Measurements from ENCODE around the gene IER3. TPM values are rescaled to one million over a fixed set of nuclear protein-coding genes. Genes with fewer than 3 reads are reported as not detected.
A peak's percentile ranks its signal among the peaks of the same experiment; 100 is the strongest.

The IER3 gene
- total RNA-seq, 2 donors from 2014 or later = 102 to 136 TPM

DNA sequence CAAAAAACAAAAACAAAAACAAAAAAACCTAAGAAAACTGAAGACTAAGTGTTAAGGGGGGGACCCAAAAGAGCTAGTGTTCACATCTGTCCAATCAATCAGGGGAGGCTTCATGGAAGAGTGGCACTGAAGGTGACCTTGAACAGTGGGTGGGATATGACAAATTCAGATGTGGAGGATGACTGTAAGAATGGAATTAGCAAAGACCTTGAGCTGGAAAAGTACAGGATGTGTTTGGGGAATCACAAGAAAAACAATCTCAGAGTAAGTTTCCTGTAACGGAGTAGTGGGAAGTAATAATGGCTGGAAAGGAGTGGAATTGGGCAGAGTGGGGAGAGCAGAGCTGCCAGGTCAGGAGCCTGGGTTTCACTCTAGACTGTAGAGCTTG, 2.9 kb upstream of the IER3 start:
- no peak overlapping the region for H3K27ac Mint-ChIP-seq
- no peak overlapping the region for H3K9ac ChIP-seq (ENCODE audit: extremely low read depth, low read length, poor library complexity, severe bottlenecking)

DNA sequence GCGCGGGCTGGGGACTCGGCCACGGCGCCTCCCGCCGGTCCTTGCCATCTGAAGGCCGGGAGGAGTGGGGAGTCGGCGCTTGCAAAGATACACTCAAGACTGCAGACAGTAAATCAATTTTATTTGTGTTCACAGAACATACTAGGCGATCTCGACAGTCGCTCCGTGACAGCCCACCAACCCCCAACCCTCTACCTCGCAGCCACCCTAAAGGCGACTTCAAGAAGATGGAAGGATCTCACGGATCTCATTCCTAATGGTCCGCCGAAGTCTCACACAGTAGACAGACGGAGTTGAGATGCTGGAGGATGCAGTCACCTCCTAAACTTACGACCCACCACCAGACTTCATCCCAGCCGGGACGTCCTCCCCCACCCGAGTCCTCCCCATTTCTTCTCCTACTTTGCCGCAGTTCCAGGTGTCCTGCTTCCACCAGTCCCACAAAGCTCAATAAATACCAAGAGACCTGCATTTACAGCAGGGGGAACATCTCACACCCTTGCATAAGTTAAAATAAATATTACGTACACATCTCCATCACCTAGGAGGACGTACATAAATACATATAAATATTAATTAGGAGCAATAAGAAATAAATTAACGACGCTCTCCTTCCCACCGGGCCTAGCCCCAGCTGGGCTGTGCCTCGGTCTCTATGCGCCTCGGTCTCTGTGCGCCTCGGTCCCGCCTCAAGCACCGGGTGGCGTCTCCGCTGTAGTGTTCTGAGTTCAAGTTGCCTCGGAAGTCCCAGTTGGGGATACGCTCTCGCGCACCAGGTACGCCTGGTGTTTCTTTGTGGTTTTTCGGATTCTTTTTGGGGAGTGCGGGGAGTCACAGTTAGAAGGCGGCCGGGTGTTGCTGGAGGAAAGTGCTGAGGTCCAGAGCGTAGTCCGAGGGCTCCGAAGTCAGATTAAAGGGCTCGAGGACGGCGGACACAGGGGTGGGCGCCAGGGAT, 971 bp downstream of the IER3 start:
- no peak for DNase-seq
- H3K27me3 Mint-ChIP-seq (ENCODE audit: insufficient read depth) = no peaks in the 10 kb centered on the region
- Histone ChIP-seq H3K9ac (ENCODE audit: extremely low read depth, low read length, poor library complexity, severe bottlenecking) (peak overlapping the region; percentile 99), H3K27ac (ENCODE audit: low read depth, low read length) (peak overlapping the region; percentile 42), H3K36me3 (ENCODE audit: control insufficient read depth, insufficient read depth, low read length) (peaks cover 41% of the 10 kb centered on the region), H3K4me1 (ENCODE audit: control insufficient read depth, insufficient read depth, low read length) (peaks cover 5% of the 10 kb centered on the region), H3K9me3 (ENCODE audit: control insufficient read depth, low read length) (no peaks in the 10 kb centered on the region), H3K27me3 (ENCODE audit: control insufficient read depth, insufficient read depth, low read length, poor library complexity, severe bottlenecking) (no peaks in the 10 kb centered on the region), H3K4me3 (ENCODE audit: low read length) (peak overlapping the region; percentile 94)
- no peaks in the 10 kb centered on the region for H3K9me3 Mint-ChIP-seq
- peaks cover 43% of the 10 kb centered on the region for H3K36me3 Mint-ChIP-seq (ENCODE audit: low read depth)
- WGBS, 2 experiments (ENCODE audit: insufficient coverage in 1 of 2, insufficient read length in 1 of 2) = 0 to 1% methylated on average over 22 to 53 of the region's 55 CpGs
- TF ChIP-seq CTCF (conservative IDR thresholded peaks at IDR 0.05) = no peak
- H3K4me1 Mint-ChIP-seq = peaks cover 29% of the 10 kb centered on the region
- peak overlapping the region; percentile 93 for H3K27ac Mint-ChIP-seq
- peak overlapping the region; percentile 98 for H3K4me3 Mint-ChIP-seq

More for the DNA sequence above, 2.9 kb upstream of the IER3 start:
- peaks cover 14% of the 10 kb centered on the region for H3K36me3 ChIP-seq (ENCODE audit: control insufficient read depth, insufficient read depth, low read length)
- H3K4me3 ChIP-seq (ENCODE audit: low read length) = no peak overlapping the region
- H3K4me1 ChIP-seq (ENCODE audit: control insufficient read depth, insufficient read depth, low read length) = peaks cover 5% of the 10 kb centered on the region
- H3K9me3 ChIP-seq (ENCODE audit: control insufficient read depth, low read length) = no peaks in the 10 kb centered on the region
- no peak for DNase-seq
- Mint-ChIP-seq H3K9me3 (no peaks in the 10 kb centered on the region), H3K4me1 (peaks cover 31% of the 10 kb centered on the region), H3K36me3 (ENCODE audit: low read depth) (peaks cover 12% of the 10 kb centered on the region), H3K4me3 (no peak overlapping the region), H3K27me3 (ENCODE audit: insufficient read depth) (no peaks in the 10 kb centered on the region)
- no peak for TF ChIP-seq CTCF (conservative IDR thresholded peaks at IDR 0.05)
- H3K27me3 ChIP-seq (ENCODE audit: control insufficient read depth, insufficient read depth, low read length, poor library complexity, severe bottlenecking) = no peaks in the 10 kb centered on the region
- 98 to 100% methylated on average over 1 of the region's 1 CpG for WGBS, 2 experiments (ENCODE audit: insufficient coverage in 1 of 2, insufficient read length in 1 of 2)
- no peak overlapping the region for H3K27ac ChIP-seq (ENCODE audit: low read depth, low read length)

- H3K27ac ChIP-seq (ENCODE audit: low read depth, low read length) = peak within 1 kb of the TSS; percentile 42
These were observed 1.8 kb downstream of the IER3 start, which contains the start of gene FLOT1 for GRCh38 chr6:30742316-30743098. Gene FLOT1 (minus strand): TSS chr6:30742687. CDS start chr6:30742189, 498 bp downstream.

More at GRCh38 chr6:30742316-30743098, 1.8 kb downstream of the IER3 start, which contains the start of gene FLOT1:
- Histone ChIP-seq H3K4me1 (ENCODE audit: control insufficient read depth, insufficient read depth, low read length) (peaks cover 5% of the 10 kb centered on the region), H3K9ac (ENCODE audit: extremely low read depth, low read length, poor library complexity, severe bottlenecking) (peak within 1 kb of the TSS; percentile 99), H3K27me3 (ENCODE audit: control insufficient read depth, insufficient read depth, low read length, poor library complexity, severe bottlenecking) (no peaks in the 10 kb centered on the region), H3K9me3 (ENCODE audit: control insufficient read depth, low read length) (no peaks in the 10 kb centered on the region), H3K4me3 (ENCODE audit: low read length) (peak within 1 kb of the TSS; percentile 94), H3K36me3 (ENCODE audit: control insufficient read depth, insufficient read depth, low read length) (peaks cover 50% of the 10 kb centered on the region)
- Mint-ChIP-seq H3K36me3 (ENCODE audit: low read depth) (peaks cover 50% of the 10 kb centered on the region), H3K27me3 (ENCODE audit: insufficient read depth) (no peaks in the 10 kb centered on the region), H3K4me1 (peaks cover 26% of the 10 kb centered on the region), H3K4me3 (peak within 1 kb of the TSS; percentile 98), H3K27ac (peak within 1 kb of the TSS; percentile 93), H3K9me3 (no peaks in the 10 kb centered on the region)
- 0 to 1% methylated on average over 23 to 66 of the region's 66 CpGs for WGBS, 2 experiments (ENCODE audit: insufficient coverage in 1 of 2, insufficient read length in 1 of 2)
- peak; percentile 99 for DNase-seq
- TF ChIP-seq CTCF (conservative IDR thresholded peaks at IDR 0.05) = no peak

Measured in endodermal cell (in vitro differentiated cells).